Psoas muscle (tissue), 8 donors: ENCODE measurements around the gene TMEM256. TPM values are rescaled to one million over a fixed set of nuclear protein-coding genes. Genes with fewer than 3 reads are reported as not detected.

Experiments
- ATAC-seq, 4 donors: fragments of 200-7000 bp; cut with Tn5 transposase; one replicate each; pipeline ENCODE4 v1.9.1; 2020; ENCODE audit warnings: moderate library complexity in 3 of 4, mild to moderate bottlenecking in 2 of 4
- DNase-seq, 2 donors: peaks; one replicate each; pipeline ENCODE4 v3.0.0-alpha.2; 2020
- H3K27ac ChIP-seq: fragments of 200-600 bp; one replicate; pipeline ENCODE4 v1.8.0; 2022
- H3K27me3 ChIP-seq, 3 donors: fragments of 200-600 bp in 1 of 3; one replicate each; pipeline versions ENCODE4 v1.6.1 to v1.8.0; 2013 to 2022; ENCODE audit warnings: low read length in 2 of 3, mild to moderate bottlenecking in 2 of 3, moderate library complexity in 1 of 3; ENCODE audit not compliant: insufficient read depth in 3 of 3
- H3K36me3 ChIP-seq, 2 donors: fragments of 200-600 bp in 1 of 2; one replicate each; pipeline versions ENCODE4 v1.6.1 to v1.8.0; 2013 to 2022; ENCODE audit warnings: low read depth in 1 of 2, mild to moderate bottlenecking in 1 of 2, moderate library complexity in 1 of 2; ENCODE audit not compliant: insufficient read depth in 1 of 2
- H3K4me1 ChIP-seq: fragments of 200-600 bp; one replicate; pipeline ENCODE4 v1.8.0; 2022
- H3K4me3 ChIP-seq: fragments of 200-600 bp; one replicate; pipeline ENCODE4 v1.8.0; 2022; ENCODE audit warnings: mild to moderate bottlenecking
- H3K9me3 ChIP-seq: fragments of 200-600 bp; one replicate; pipeline ENCODE4 v1.8.0; 2022
- CTCF ChIP-seq: fragments of 200-600 bp; IDR thresholded peaks from one replicate; pipeline ENCODE4 v1.8.0; 2022; ENCODE audit warnings: antibody characterized with exemption
- WGBS, 3 donors: extraction: QIAGEN DNeasy Blood & Tissue Kit; methylation state at CpG; one replicate each; pipeline versions ENCODE4 v1.1.6 to v1.1.7; 2013; 5-methylcytosine and 5-hydroxymethylcytosine counted together
- intact Hi-C, 2 donors: fragments of 100-400 bp; cut with DNase I; formaldehyde crosslinking; loops; one replicate each; pipeline versions ENCODE4 v1.11.0 to v1.14.2; 2022
- polyA plus RNA-seq, 3 donors: library from polyadenylated mRNA; stranded (reverse); fragments of 200-250 nt; gene quantifications; one replicate each; pipeline ENCODE4 v1.2.3, GENCODE V29; 2013
- total RNA-seq, 4 donors: library from RNA; stranded (reverse); fragmentation: NEBNext Ultra II Directional in 2 of 4; extraction: Animal tissue kit (Norgen Biotek cat#: 25700) in 2 of 4; gene quantifications; one replicate each; pipeline versions ENCODE4 v1.2.1 to v1.2.4, GENCODE V29; 2021 to 2023
- donor health status: healthy with polysubstance abuse.
- donor health status: DM: no; HTN: no; CAD: no; lungs with moderate emphysema.
- donor health status: Bipolar disorder and iron deficiency.
- donor health status: healthy.
- donor health status: DM: yes; HTN: yes; CAD: no.
- donor health status: DM: no; HTN: no; CAD: no.
- donor health status: DM: no; HTN: no; CAD: no.
- donor health status: DM: yes; HTN: yes; CAD: no.

Gene TMEM256
- total and polyA plus RNA-seq, 7 donors = 47.1 to 80.4 (median 62.4) TPM

GRCh38 chr17:7406235-7406825 is 2.4 kb upstream of the TMEM256 start:
- ATAC-seq (no peak), DNase-seq (no peak)
- Histone ChIP-seq H3K4me1 (peaks cover 9% of the 10 kb centered on the region), H3K4me3 (peak overlapping the region; percentile 73), H3K27ac (no peak overlapping the region), H3K9me3 (no peaks in the 10 kb centered on the region), H3K27me3 (no peaks in the 10 kb centered on the region), H3K36me3 (peaks cover 0 to 4% of the 10 kb centered on the region in 2 donors)
- 54 to 58% (median 58%) methylated on average over 12 of the region's 12 CpGs for WGBS, 3 donors
- no peak for TF ChIP-seq CTCF
- intact Hi-C loops = no loop called here

- H3K4me1 ChIP-seq = peaks cover 9% of the 10 kb centered on the region
- peak overlapping the region; percentile 73 for H3K4me3 ChIP-seq
- TF ChIP-seq CTCF = no peak
- no peak for DNase-seq
- no peaks in the 10 kb centered on the region for H3K9me3 ChIP-seq
- 12 to 17% (median 16%) methylated on average over 32 to 38 of the region's 38 CpGs for WGBS, 3 donors
- no peak for ATAC-seq
- no peaks in the 10 kb centered on the region for H3K27me3 ChIP-seq
- H3K36me3 ChIP-seq = peaks cover 0 to 4% of the 10 kb centered on the region in 2 donors
- H3K27ac ChIP-seq = peak overlapping the region; percentile 75
- intact Hi-C loops = loop anchor here in 1 of 2 donors (2.0 kb wide), 1 partner anchor 29 kb away; the partner anchor contains the start of gene TMEM102
Observed at GRCh38 chr17:7405350-7406234, 1.7 kb upstream of the TMEM256 start.

- intact Hi-C loops = loop anchor here (1.0 to 2.0 kb wide), 2 partner anchors 30 to 79 kb away; partner anchors contain the start of genes POLR2A (in 1 of the 2) and TMEM102 (in 1 of the 2)
- no peaks in the 10 kb centered on the region for H3K9me3 ChIP-seq
- no peaks in the 10 kb centered on the region for H3K27me3 ChIP-seq
- ATAC-seq (peak; percentile 49 to 72 (median 55)), DNase-seq (peak; percentile 70 to 84)
- WGBS, 3 donors = 0 to 1% (median 0%) methylated on average over 40 to 63 of the region's 65 CpGs
- peaks cover 0 to 4% of the 10 kb centered on the region in 2 donors for H3K36me3 ChIP-seq
- H3K4me1 ChIP-seq = peaks cover 9% of the 10 kb centered on the region
- H3K27ac ChIP-seq = peak overlapping the region; percentile 75
- peak overlapping the region; percentile 73 for H3K4me3 ChIP-seq
- TF ChIP-seq CTCF = no peak
Observed at GRCh38 chr17:7404737-7405349, 946 bp upstream of the TMEM256 start.

GRCh38 chr17:7403727-7403976 is 245 bp downstream of the TMEM256 start:
- intact Hi-C loops = no loop called here
- no peaks in the 10 kb centered on the region for H3K27me3 ChIP-seq
- no peaks in the 10 kb centered on the region for H3K9me3 ChIP-seq
- peaks cover 9% of the 10 kb centered on the region for H3K4me1 ChIP-seq
- peak overlapping the region; percentile 75 for H3K27ac ChIP-seq
- peaks cover 0 to 7% of the 10 kb centered on the region in 2 donors for H3K36me3 ChIP-seq
- TF ChIP-seq CTCF = no peak
- 0% methylated on average over 13 of the region's 13 CpGs for whole genome bisulfite sequencing, 3 donors
- H3K4me3 ChIP-seq = peak overlapping the region; percentile 73
- ATAC-seq (peak; percentile 61 to 72 (median 62)), DNase-seq (no peak)
